Astrocyte of the cerebellum (primary cell): Measurements from ENCODE around the gene PPP4C.

Experiments
- DNase-seq: peaks from one replicate; pipeline ENCODE4 v3.0.0-alpha.2; 2011; ENCODE audit warnings: low read depth
- H3K4me3 ChIP-seq: 2 replicates; pipeline ENCODE4 v1.5.1; 2011; ENCODE audit warnings: mild to moderate bottlenecking, low read depth, low read length, moderate library complexity
- in situ Hi-C: cut with HindIII; loops from 2 replicates; pipeline ENCODE4 v1.10.0; 2017; ENCODE audit warnings: low sequenced_read_pairs
- TF ChIP-seq, protein P1 (sequence below): IDR thresholded peaks from 2 replicates; pipeline ENCODE4 v1.5.1; 2012; ENCODE audit warnings: low read length, low read depth, moderate library complexity, mild to moderate bottlenecking; ENCODE audit errors: missing control alignments

The PPP4C gene

DNA sequence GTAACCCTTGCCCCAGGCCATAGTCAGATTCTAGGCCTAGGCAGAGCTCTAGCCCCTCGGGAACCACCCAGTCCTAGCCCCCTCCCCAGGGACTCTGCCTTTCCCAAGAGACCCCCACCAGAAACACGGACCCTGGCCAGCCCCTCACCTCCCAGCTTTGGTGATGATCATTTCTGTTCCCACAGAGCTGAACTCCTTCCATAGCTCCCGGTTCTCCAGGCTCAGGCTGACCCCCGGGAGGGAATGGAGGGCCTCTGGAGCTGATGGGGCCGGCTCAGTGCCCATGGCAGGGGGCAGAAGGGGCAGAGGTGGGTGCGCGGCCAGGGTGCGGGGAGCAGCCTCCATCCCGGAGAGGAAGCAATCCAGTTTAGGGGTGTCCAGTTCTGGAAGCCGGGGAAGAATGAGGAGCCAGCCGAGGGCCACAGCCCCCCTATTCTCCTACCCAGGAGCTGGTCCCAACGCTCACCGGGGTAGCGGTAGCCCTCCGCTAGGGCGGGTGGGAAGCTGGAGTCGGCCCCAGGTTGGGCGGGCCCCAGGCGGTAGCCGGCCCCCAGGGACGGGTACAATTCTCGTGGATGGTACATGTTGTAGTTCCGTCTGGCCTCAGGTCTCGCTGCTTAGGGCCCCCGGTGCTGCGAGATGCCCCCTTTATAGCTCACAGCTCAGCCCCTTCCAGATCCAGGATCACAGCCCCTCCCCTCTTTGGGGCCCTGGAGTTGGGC is 15.0 kb downstream of the PPP4C start:
- in situ Hi-C loops: no loop called here
- no peak overlapping the region for H3K4me3 ChIP-seq

DNA sequence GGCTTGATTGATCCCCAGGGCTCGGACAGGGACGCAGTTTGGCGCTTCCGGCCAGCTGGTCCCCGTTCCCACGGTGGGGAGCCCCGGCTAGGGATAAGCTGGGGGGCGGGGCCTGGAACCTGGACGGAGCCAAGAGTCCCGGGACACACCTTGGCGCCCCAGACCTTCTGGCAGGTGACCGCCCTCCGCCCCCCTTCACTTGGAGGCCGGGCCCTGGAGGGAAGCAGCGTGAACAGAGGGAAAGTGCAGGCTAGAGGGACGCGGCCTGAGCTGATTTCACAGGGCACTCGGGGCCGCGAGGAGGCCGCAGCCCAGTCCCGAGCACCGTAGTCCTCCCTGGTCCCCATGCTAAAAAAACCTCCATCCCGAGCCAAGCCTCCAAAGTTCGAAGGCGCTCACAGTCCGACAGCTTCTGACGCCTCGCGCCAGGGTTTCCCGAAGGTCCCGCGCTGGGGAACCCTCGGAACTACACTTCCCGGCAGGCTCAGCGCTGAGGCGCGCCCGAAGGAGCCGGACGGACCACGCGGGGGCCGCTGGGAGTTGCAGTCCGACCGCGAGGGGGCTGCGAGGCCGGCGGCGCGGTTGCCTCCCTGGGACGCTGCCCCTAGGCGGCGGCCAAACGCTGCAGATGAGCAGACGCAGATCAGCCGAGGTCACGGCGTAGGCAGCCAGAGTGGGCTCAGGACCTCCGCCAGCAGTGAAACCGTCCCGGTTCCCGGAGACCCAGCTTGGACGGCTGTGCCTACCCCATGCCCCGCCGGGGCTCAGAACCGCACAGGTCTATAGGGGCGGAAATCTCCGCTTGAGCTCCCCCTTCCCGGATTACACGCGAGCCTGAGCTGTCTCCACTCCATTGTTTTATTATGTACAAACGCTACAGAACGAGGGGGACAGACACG is 15.9 kb downstream of the PPP4C start, which contains the start of gene TBX6:
Gene TBX6 (minus strand): TSS at position 451 of the 899 bp plus-strand sequence. CDS start 731 bp downstream, outside the sequence.
- DNase-seq: peak; percentile 46
- peak within 1 kb of the TSS; percentile 40 for H3K4me3 ChIP-seq
- in situ Hi-C loops: no loop called here
- TF ChIP-seq, protein P1, sequence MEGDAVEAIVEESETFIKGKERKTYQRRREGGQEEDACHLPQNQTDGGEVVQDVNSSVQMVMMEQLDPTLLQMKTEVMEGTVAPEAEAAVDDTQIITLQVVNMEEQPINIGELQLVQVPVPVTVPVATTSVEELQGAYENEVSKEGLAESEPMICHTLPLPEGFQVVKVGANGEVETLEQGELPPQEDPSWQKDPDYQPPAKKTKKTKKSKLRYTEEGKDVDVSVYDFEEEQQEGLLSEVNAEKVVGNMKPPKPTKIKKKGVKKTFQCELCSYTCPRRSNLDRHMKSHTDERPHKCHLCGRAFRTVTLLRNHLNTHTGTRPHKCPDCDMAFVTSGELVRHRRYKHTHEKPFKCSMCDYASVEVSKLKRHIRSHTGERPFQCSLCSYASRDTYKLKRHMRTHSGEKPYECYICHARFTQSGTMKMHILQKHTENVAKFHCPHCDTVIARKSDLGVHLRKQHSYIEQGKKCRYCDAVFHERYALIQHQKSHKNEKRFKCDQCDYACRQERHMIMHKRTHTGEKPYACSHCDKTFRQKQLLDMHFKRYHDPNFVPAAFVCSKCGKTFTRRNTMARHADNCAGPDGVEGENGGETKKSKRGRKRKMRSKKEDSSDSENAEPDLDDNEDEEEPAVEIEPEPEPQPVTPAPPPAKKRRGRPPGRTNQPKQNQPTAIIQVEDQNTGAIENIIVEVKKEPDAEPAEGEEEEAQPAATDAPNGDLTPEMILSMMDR: peak; percentile 67

More for the DNA sequence above, 15.0 kb downstream of the PPP4C start:
- DNase-seq: no peak
- TF ChIP-seq, protein P1: no peak

DNA sequence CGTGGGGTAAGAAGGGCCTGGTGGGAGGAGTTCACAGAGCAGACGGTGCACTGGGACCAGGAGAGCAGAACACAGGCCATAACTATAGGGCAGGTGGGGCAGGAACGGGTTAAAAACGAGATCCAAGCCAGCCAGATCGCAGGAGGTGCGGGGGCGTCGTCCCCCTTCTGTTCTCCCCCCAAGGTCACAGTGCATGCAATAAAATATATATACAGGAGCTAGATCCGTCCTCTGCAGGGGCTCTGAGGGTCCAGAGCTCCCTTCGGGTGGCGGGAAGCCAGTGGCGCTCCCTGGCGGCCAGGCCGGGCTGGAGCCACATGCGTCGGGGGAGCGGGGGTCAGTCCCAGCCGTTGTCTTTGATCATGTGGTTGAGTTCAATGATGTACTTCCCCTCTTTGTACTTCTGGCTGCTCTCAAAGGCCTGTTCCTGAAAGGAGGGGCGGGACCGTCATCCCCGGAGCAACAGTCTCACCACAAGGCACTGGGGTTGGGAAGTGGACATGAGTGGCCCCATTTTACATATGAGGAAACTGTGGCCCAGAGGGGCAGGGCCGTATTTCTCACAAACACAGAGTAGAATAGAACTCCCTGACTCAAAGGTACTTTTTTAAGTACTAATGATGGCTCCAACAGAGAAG is 16.7 kb downstream of the PPP4C start:
- TF ChIP-seq, protein P1: peak; percentile 65
- in situ Hi-C loops: no loop called here
- DNase-seq: no peak
- H3K4me3 ChIP-seq: peak overlapping the region; percentile 40

DNA sequence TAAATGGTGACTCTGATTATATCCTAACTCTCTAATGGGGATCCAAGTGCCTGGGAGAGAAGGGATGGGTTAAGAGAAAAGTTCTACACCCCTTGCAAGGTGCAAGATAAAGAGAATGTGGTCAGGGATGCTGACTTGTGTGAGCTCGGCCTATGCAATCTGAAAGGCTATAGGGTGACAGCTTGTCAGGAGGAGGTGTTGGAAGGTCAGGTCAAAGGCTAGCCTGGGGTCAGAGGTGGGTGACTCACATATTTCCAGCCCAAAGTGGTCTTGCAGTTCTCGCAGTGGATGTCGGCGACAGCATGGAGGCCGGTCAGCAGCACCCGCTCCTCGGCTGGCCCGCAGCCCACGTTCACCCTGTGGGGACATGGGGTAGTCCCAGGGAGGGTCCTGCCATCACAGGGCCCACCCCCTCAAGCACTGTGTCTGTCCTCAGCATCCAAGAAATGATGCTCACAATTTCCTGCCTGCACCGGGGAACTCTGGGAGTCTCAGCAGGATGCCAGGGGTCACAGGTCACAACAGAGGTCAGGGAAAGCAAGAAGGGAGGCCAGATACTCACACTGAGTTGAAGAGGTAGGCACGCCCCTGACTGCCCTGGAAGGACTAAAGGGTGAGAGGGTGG is 18.9 kb downstream of the PPP4C start:
- in situ Hi-C loops: no loop called here
- TF ChIP-seq, protein P1: no peak
- peak overlapping the region; percentile 69 for H3K4me3 ChIP-seq
- no peak for DNase-seq

DNA sequence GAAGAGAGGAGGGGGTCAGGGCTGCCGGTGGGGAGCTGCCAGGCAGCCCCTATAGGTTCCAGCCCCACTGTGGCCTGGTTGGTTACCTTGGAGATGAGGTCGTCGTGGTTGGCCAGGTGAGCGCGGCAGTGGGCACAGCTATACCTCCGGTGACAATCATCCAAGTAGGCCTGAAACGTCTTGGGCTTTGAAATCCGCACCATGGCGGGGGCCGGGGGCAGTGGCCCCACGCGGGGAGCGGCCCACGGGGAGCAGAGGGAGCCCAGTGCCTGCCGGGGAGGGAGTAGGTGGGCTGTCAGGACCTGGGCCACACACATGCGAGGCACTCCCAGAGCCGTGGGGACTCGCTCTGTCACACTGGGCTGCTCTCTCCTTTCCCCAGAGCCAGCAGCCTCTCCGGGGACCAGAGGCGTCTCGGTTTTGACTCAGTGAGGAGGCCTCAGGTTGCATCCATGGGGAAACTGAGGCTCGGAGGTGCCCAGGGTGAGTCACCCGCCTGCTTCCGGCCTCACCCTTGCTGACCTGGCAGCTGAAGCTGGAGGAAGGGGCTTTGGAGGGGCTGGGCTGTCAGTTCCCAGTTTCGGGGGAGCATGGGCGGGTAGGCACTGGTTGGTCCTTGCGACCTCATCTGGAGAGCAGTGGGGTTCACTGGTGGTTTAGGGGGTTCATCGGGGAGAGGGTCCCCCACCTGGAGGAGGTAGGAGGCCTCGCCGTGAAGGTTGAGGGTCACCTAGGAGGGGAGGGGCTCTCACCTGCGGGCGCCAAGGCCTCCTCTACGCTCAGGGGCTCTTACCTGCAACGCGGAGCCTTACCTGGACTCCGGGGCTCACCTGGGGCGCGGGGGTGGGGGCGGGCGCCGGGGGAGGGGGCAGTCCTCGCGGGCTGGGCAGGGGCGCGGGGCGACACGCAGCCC is 19.6 kb downstream of the PPP4C start:
- in situ Hi-C loops: no loop called here
- peak overlapping the region; percentile 69 for H3K4me3 ChIP-seq
- TF ChIP-seq, protein P1: no peak
- DNase-seq: no peak
